ENCODE measurements around the gene KCNJ3. TPM values are rescaled to one million over a fixed set of nuclear protein-coding genes. Genes with fewer than 3 reads are reported as not detected.

The KCNJ3 gene
- total RNA-seq, 1 donor from 2014 or later, result 3.6 TPM

DNA sequence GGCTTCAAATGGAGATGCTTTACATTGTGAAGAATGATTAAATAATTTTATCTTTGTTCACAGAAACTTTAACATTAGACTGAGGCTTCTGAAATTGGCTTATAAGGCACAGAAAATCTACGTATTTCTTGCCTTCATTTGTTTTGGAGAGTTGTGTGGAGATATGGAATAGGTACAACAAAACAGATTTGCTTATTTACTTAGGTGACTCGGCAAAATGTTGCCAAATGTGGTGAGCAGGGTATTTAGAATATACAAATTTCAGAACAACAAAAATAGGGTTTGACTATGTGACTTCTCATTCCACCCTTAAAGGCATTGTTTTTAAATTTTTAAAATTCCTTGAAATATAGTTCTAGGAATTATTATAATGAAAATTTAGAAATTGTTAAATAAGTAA, 134.2 kb downstream of the KCNJ3 start:
- Mint-ChIP-seq H3K27me3 (ENCODE audit: unreplicated experiment) (peaks cover 3% of the 10 kb centered on the region), H3K4me1 (ENCODE audit: low read depth, unreplicated experiment) (peaks cover 7% of the 10 kb centered on the region)

DNA sequence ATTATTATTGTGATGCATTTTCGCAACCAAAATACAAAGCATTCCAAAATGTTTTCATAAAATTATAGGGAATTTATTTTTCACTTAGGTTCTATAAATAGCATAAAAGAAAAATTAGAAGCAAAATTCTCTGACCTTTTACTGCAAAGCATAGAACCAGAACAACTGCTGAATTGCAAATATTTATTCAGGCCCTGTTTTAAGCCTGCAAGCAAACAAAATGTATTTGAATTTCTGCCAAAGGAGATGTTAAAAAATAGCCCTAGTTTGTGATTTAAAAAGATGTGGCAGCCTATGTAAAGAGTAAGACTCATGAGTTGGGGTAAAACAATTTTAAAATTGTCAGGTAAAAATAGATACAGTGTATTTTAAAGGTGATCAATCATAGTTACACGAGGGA, 138.1 kb downstream of the KCNJ3 start:
- DNase-seq, result no peak
- Mint-ChIP-seq H3K4me3 (ENCODE audit: unreplicated experiment) (no peak overlapping the region), H3K36me3 (ENCODE audit: unreplicated experiment) (no peaks in the 10 kb centered on the region), H3K27ac (ENCODE audit: unreplicated experiment) (no peak overlapping the region), H3K9me3 (ENCODE audit: unreplicated experiment) (no peaks in the 10 kb centered on the region), H3K4me1 (ENCODE audit: low read depth, unreplicated experiment) (peaks cover 5% of the 10 kb centered on the region), H3K27me3 (ENCODE audit: unreplicated experiment) (peaks cover 3% of the 10 kb centered on the region)
- TF ChIP-seq, protein P1, sequence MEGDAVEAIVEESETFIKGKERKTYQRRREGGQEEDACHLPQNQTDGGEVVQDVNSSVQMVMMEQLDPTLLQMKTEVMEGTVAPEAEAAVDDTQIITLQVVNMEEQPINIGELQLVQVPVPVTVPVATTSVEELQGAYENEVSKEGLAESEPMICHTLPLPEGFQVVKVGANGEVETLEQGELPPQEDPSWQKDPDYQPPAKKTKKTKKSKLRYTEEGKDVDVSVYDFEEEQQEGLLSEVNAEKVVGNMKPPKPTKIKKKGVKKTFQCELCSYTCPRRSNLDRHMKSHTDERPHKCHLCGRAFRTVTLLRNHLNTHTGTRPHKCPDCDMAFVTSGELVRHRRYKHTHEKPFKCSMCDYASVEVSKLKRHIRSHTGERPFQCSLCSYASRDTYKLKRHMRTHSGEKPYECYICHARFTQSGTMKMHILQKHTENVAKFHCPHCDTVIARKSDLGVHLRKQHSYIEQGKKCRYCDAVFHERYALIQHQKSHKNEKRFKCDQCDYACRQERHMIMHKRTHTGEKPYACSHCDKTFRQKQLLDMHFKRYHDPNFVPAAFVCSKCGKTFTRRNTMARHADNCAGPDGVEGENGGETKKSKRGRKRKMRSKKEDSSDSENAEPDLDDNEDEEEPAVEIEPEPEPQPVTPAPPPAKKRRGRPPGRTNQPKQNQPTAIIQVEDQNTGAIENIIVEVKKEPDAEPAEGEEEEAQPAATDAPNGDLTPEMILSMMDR (IDR thresholded peaks at IDR 0.05; ENCODE audit: partially characterized antibody, unreplicated experiment), result no peak

More for the DNA sequence above, 134.2 kb downstream of the KCNJ3 start:
- Mint-ChIP-seq H3K27ac (ENCODE audit: unreplicated experiment) (no peak overlapping the region), H3K9me3 (ENCODE audit: unreplicated experiment) (peaks cover 2% of the 10 kb centered on the region), H3K36me3 (ENCODE audit: unreplicated experiment) (no peaks in the 10 kb centered on the region), H3K4me3 (ENCODE audit: unreplicated experiment) (no peak overlapping the region)
- TF ChIP-seq, protein P1 (IDR thresholded peaks at IDR 0.05; ENCODE audit: partially characterized antibody, unreplicated experiment), result no peak
- DNase-seq, result no peak

DNA sequence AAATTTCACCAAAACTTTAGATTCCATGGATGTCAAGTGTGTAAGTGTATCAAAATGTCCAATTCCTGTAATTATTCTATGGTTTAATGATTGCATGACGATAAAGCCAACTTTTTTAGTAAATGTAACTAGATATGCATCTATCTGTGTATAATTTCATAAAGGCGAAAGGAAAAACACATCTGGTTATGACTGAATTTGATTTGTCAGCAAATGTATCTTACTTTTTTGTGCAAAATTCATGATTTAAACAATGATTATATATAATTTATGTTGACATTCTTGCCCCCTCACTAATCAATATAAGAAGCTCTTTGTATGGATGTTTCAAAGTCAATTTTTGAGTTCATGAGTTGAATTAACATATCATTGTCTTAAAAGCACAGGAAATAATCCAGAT, 138.5 kb downstream of the KCNJ3 start:
- Mint-ChIP-seq H3K9me3 (ENCODE audit: unreplicated experiment) (no peaks in the 10 kb centered on the region), H3K27ac (ENCODE audit: unreplicated experiment) (no peak overlapping the region), H3K4me1 (ENCODE audit: low read depth, unreplicated experiment) (peaks cover 5% of the 10 kb centered on the region), H3K27me3 (ENCODE audit: unreplicated experiment) (peaks cover 3% of the 10 kb centered on the region), H3K4me3 (ENCODE audit: unreplicated experiment) (no peak overlapping the region), H3K36me3 (ENCODE audit: unreplicated experiment) (no peaks in the 10 kb centered on the region)
- TF ChIP-seq, protein P1 (IDR thresholded peaks at IDR 0.05; ENCODE audit: partially characterized antibody, unreplicated experiment), result no peak
- no peak for DNase-seq

DNA sequence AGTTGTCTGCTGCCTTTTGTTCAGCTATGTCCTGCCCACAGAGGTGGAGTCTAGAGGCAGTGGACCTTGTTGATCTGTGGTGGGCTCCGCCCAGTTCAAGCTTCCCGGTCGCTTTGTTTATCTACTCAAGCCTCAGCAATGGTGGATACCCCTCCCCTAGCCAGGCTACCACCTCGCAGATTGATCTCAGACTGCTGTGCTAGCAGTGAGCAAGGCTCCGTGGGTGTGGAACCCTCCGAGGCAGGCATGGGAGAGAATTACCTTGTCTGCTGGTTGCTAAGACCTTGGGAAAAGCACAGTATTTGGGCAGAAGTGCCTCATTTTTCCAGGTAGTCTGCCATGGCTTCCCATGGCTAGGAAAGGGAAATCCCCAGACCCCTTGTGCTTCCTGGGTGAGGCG, 146.0 kb downstream of the KCNJ3 start:
- H3K27me3 Mint-ChIP-seq (ENCODE audit: unreplicated experiment), result peaks cover under 1% of the 10 kb centered on the region
- H3K27ac Mint-ChIP-seq (ENCODE audit: unreplicated experiment), result no peak overlapping the region
- H3K36me3 Mint-ChIP-seq (ENCODE audit: unreplicated experiment), result no peaks in the 10 kb centered on the region
- H3K4me1 Mint-ChIP-seq (ENCODE audit: low read depth, unreplicated experiment), result peaks cover 4% of the 10 kb centered on the region
- TF ChIP-seq, protein P1 (IDR thresholded peaks at IDR 0.05; ENCODE audit: partially characterized antibody, unreplicated experiment), result no peak
- no peak overlapping the region for H3K4me3 Mint-ChIP-seq (ENCODE audit: unreplicated experiment)
- no peaks in the 10 kb centered on the region for H3K9me3 Mint-ChIP-seq (ENCODE audit: unreplicated experiment)
- no peak for DNase-seq

DNA sequence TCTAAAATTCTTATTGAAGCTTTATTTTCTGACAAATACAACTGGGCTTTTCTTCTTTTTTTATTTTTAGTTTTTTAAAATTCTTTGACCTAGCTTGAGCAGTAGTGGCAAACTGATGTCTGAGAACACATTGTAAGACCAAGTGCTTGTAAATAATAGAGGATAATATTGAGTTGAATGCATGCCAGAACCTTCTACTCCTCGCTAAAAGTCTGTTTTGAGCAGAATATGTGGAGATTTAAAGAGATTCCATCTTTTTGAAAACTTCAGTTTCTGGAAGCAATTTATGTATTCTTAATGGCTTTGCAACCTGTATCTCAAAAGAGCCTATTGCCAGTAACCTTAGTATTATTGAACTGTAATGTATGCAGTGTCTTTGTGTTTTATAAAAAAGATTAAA, 148.3 kb downstream of the KCNJ3 start:
- Mint-ChIP-seq H3K27ac (ENCODE audit: unreplicated experiment) (no peak overlapping the region), H3K36me3 (ENCODE audit: unreplicated experiment) (no peaks in the 10 kb centered on the region), H3K9me3 (ENCODE audit: unreplicated experiment) (no peaks in the 10 kb centered on the region), H3K27me3 (ENCODE audit: unreplicated experiment) (no peaks in the 10 kb centered on the region), H3K4me3 (ENCODE audit: unreplicated experiment) (no peak overlapping the region), H3K4me1 (ENCODE audit: low read depth, unreplicated experiment) (peaks cover 11% of the 10 kb centered on the region)
- DNase-seq, result no peak
- TF ChIP-seq, protein P1 (IDR thresholded peaks at IDR 0.05; ENCODE audit: partially characterized antibody, unreplicated experiment), result no peak

Measured in glutamatergic neuron (in vitro differentiated cells).